A549 treated with CORT108297 at 1 μM for 4 hours (cell line): ENCODE results near the gene MAPT. TPM values are rescaled to one million over a fixed set of nuclear protein-coding genes. Genes with fewer than 3 reads are reported as not detected.

Source experiments
- total RNA-seq: library from RNA; stranded (reverse); fragments of 200-300 nt; extraction: Qiagen RNA extraction; gene quantifications from 5 replicates; pipeline ENCODE4 v1.2.3, GENCODE V29; 2022

The MAPT gene
- 1.8 to 2.3 TPM (median 2.0 TPM) in 5 replicates for total RNA-seq

DNA sequence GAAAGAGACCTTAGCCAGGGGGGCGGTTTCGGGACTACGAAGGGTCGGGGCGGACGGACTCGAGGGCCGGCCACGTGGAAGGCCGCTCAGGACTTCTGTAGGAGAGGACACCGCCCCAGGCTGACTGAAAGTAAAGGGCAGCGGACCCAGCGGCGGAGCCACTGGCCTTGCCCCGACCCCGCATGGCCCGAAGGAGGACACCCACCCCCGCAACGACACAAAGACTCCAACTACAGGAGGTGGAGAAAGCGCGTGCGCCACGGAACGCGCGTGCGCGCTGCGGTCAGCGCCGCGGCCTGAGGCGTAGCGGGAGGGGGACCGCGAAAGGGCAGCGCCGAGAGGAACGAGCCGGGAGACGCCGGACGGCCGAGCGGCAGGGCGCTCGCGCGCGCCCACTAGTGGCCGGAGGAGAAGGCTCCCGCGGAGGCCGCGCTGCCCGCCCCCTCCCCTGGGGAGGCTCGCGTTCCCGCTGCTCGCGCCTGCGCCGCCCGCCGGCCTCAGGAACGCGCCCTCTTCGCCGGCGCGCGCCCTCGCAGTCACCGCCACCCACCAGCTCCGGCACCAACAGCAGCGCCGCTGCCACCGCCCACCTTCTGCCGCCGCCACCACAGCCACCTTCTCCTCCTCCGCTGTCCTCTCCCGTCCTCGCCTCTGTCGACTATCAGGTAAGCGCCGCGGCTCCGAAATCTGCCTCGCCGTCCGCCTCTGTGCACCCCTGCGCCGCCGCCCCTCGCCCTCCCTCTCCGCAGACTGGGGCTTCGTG, at the start of gene MAPT:
Gene MAPT, plus strand, starts transcription at position 533 of the 763 bp plus-strand sequence. CDS start 67,784 bp downstream, outside the sequence.

DNA sequence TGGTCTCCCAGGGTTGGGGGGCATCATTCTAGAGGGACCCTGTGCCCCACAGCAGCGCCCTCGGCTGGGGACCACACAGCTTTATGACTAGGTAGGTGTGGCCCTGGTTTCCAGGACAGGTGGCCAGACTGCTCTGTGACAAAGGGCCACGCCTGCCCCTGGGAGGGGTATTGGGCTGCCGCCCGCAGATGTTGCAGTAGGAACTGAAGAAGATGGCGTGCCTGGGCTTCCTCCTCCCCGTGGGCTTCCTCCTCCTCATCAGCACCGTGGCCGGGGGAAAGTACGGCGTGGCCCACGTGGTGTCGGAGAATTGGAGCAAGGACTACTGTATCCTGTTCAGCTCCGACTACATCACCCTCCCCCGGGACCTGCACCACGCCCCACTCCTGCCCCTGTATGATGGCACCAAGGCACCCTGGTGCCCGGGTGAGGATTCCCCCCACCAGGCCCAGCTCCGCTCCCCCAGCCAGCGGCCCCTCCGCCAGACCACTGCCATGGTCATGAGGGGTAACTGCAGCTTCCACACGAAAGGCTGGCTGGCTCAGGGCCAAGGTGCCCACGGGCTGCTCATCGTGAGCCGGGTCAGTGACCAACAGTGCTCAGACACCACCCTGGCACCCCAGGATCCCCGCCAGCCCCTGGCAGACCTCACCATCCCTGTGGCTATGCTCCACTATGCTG, 49.5 kb upstream of the MAPT start, which contains the start of gene SPPL2C:
Gene SPPL2C, plus strand, starts transcription at position 187 of the 681 bp plus-strand sequence. Its CDS starts 26 bp downstream, at position 213.

GRCh38 chr17:45998987-45999899, 104.9 kb downstream of the MAPT start, which contains the start of gene STH:
Gene STH (plus strand): TSS chr17:45999250. CDS start chr17:45999280, 30 bp downstream.

Other genes with a start within 250 kb of the MAPT start
- gene CRHR1, start 110.2 kb upstream of the MAPT start, total RNA-seq = 0.13 to 0.16 TPM (median 0.14 TPM) in 3 of 5 replicates, not detected in the others
- gene SPPL2C, start 49.7 kb upstream of the MAPT start, total RNA-seq = not detected in 5 replicates
- gene STH, start 104.7 kb downstream of the MAPT start, total RNA-seq = not detected in 5 replicates